GM21737 (cell line): ENCODE data around the gene FANCM.
"Not testable (repeated sequence)": the region's sequence is repeated elsewhere in the genome, so short reads cannot be mapped to it uniquely, and the experiment has no call there.

ENCODE experiments used
- ATAC-seq: cut with Tn5 transposase; IDR thresholded peaks from one replicate; pipeline ENCODE4 v1.9.1; 2021; ENCODE audit warnings: mild to moderate bottlenecking, moderate library complexity; ENCODE audit not compliant: unreplicated experiment

FANCM gene

DNA sequence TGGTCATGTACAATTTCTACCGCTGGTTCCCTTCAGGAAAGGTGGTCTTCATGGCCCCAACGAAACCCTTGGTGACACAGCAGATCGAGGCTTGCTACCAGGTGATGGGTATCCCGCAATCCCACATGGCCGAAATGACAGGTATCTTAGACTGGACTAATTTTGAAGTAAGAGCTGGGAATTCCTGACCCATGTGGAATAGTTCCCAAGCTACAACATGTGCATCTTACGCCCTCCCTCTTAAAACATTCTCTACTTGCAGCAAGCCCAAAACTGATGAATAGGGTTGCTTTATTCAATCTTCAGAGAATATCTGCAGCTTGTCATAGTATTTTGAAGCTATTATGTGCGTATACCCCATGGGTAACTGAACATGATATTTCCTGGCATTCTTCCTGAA, 669 bp downstream of the FANCM start:
- ATAC-seq = no peak

DNA sequence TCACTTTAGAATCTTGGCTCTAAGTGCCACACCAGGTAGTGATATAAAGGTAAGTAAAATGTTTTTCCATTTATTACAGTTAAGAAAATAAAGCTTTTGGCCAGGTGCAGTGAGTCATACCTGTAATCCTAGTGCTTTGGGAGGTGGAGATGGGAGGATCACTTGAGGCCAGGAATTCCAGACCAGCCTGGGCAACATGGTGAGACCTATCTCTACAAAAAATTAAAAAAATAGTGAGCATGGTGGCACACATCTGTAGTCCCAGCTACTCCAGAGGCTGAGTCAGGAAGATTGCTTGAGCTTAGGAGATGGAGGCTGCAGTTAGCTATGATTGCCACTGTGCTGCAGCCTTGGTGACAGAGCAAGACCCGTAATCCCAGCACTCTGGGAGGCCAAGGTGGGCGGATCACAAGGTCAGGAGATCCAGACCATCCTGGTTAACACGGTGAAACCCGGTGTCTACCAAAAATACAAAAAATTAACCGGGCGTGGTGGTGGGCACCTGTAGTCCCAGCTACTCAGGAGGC, 5.0 kb downstream of the FANCM start:
- no peak for ATAC-seq

DNA sequence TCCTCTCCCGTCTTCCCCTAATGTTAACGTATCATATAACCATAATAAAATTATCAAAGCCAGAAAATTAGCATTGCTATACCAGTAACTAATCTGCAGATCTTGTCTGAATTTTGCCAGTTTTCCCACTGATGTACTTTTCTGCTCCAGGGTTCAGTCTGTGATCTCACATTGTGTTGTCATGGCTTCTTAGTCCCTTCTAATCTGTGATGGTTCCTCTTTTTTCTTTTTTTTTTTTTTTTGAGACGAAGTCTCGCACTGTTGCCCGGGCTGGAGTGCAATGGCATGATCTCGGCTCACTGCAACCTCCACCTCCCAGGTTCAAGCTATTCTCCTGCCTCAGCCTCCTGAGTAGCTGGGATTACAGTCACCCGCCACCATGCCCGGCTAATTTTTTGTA, 6.4 kb downstream of the FANCM start:
- not testable (repeated sequence) for ATAC-seq

DNA sequence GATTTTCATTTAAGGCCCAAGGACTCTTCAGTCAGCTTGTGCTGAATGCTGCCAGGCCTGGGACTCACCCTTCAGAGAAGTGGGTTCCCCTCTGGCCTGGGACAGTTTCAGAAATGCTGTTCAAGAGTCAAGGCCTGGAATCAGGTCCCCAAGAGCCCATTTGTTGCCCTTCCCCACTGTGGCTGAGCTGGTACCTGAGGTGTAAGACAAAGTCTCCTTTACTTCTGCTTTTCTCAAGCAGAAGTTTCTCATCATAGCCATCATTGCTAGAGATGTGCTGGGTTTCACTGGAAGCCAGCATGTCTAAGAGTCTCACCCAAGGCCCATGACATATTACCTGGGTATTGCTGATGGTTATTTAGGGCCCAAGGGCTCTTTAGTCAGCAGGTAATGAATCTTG, 8.9 kb downstream of the FANCM start:
- ATAC-seq = peak; percentile 56

DNA sequence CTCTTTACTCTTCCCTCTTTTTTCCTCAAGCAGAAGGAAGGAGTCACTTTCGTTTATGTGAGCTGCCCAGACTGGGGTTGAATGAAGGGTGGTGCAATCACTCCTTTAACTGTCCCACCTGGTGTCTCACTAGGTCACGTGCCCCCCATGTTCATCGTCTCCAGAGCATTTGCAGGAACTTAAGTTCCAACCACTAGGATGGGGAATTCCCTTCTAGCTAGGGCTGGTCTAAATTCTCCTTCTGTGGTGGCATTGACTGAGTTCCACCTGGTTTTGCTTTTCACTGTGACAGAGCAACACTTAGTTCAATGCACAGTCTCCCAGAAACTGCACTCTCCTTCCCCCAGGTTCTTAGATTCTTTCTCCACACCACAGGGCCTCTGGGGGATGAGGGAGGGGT, 9.5 kb downstream of the FANCM start:
- ATAC-seq = no peak

DNA sequence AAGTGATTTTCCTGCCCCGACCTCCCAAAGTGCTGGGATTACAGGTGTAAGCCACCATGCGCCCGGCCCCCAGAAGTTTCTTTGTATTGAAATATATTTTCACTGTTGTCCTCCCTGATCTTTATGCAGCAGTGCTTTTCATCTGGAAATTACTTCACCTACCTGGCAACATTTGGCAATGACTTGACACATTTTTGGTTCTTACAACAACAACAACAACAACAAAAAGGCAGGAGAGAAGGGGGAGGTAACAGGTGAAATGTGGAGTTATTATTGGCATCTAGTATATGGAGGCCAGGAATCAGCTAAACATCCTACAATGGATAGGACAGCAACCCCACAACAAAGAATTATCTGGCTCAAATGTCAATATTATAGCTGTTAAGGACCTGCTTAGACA, 13.9 kb downstream of the FANCM start:
- no peak for ATAC-seq

DNA sequence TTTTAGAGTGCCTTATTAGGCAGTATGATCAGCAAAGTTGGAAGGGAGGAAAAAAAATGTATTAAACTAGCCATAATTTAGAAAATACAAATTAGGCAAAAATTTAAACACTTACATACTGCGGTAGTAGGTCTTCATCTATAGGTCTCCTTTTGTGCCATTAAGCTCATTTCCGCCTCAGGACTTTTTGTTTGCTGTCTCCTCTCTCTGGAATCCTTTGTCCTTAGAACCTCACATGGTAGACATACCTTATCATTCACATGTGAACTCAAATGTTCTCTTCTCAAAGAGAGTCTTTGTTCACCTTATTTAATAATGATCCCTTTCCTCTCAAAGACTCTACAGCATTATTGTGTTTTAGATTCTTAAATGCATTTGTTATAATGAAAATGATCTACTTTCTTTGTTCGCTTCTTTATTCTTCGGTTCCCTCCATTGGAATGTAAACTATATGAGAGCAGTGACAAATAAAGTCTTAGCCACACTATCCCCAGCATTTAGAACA, 14.7 kb downstream of the FANCM start:
- ATAC-seq = no peak

DNA sequence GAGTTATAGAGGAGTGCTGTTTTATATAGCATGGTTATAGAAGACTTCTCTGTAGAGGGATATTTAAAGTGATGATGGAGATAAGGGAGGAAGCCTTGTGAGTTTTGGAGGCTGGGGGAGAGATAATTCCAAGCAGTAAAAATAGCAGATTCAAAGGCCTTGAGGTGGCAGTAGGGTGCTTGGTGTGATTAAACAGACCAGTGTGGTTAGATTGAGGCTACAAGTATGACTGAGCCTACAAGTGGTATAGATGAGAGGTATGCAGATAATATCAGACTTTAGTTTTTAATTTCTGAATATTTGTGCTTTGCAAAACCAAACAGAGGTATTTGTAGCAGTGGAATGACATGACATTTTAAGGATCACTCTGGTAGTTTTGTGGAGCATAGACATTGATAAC, 20.3 kb downstream of the FANCM start:
- ATAC-seq = no peak

DNA sequence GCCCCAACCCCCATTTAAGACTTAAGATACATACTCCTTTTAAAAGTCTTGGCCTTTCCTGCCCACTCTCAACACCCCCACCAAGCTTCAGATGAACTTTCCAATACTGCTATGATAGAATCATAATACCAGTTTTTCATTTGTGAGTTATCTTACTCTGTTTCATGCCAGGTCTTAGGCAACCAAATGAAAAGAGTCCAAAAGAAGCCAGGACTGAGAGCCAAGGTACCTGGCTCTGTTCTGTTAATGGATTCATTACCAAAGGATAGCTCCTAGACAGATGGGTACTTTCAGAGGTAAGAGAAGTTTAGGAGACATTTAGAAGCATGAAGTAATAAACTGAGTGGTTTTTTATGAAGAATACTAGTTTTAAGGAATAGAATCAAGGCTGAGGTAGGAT, 34.2 kb downstream of the FANCM start:
- ATAC-seq = no peak

DNA sequence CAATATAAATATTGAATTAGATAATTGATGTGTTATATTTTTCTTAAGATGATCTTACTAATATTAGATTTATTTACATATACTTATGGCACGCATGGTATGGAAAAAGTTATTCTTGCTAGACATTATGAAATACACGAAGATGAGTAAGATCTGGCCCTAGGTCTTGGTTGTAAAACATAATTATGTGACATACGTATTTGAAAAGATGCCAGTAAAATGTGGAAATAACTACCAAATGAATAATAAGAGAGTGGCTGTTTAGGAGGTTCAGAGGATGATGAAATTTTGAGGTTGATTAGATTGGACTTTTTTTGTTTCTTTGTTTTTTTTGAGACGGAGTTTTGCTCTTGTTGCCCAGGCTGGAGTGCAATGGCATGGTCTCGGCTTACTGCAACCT, 41.3 kb downstream of the FANCM start:
- no peak for ATAC-seq

DNA sequence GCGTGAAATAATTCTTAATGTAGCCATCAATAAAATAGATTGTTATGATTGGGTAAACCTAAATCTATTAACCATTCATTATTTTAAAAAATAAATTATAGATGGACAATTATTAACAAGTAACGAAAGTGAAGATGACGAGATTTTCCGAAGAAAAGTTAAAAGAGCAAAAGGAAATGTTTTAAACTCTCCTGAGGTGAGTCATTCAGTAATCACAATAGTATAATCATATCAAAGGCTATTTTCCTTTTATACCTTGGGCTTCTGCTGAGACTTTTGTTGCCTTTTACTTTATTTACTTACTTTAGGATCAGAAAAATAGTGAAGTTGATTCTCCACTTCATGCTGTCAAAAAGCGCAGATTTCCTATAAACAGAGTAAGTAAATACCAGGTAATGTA, 45.6 kb downstream of the FANCM start:
- no peak for ATAC-seq

DNA sequence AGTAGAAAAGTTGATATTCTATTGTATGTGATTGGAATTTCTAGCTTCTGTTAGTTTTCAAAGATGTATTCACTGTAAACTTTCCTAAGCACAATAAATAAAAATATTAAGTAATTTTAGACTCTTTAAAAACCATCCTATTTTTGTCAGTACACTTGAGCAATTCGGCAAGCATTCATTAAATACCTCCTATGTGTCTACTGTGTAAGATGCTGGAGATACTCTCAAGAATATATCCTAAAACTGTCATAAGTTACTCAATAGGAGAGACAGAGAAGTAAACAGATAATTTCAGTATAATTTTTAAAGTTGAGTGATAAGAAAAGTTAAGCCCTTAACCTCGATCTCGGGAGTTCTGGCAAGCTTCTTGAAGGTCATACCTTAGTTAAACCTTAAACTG, 46.1 kb downstream of the FANCM start:
- no peak for ATAC-seq

DNA sequence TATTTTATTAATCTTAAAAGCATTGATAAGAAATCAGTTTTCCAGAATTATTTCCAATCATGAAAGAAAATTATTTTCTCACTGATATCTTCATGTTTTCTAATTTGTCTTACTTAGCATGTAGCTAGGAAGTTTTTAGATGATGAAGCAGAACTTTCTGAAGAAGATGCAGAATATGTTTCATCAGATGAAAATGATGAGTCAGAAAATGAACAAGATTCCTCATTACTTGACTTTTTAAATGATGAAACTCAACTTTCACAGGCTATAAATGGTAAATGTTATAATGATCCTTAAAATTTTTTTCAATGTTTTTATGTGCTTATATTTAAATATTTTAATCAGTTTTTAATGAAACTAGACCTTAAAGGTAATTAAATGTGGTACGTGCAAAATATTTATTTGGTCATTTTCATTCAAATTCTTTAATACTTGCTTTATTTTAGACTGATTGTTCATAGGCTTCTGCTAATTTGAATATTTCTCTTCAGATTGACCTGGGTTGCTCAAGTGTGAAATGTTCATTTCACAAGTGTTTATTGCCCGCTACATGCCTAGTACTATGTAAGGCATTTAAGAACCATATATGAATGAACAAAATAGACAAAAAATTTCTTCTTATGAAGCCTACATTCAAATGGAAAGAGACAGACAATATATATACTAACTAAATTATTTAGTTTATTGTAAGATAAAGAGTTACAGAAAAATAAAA, 49.5 kb downstream of the FANCM start:
- no peak for ATAC-seq

DNA sequence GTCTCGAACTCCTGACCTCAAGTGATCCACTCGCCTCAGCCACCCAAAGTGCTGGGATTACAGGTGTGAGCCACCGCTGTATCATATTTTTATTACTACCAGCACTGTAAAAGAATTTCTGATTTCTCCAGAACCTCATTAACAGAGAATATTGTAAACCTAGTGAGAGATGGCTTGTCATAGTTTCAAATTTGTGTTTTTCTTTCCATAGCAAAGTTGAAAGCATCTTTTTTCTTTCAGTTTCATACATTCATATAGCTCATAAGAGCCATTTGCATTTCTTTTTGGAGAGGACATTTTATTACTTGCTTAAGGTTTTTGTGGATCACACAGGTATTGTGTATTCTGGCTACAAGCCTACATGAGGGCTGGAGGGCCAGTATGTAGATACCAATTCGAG, 59.2 kb downstream of the FANCM start:
- no peak for ATAC-seq

DNA sequence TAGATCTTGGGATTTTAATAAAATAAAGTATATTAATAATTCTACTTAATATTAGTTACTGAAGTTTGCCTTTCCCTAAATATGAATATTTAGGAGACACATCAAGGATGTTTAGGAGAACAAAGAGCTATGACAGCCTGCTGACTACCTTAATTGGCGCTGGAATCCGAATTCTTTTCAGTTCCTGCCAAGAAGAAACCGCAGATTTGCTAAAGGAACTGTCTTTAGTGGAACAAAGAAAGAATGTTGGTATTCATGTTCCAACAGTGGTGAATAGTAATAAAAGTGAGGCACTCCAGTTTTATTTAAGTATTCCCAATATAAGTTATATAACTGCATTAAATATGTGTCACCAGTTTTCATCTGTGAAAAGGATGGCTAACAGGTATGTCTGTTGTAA, 62.8 kb downstream of the FANCM start:
- ATAC-seq = no peak

DNA sequence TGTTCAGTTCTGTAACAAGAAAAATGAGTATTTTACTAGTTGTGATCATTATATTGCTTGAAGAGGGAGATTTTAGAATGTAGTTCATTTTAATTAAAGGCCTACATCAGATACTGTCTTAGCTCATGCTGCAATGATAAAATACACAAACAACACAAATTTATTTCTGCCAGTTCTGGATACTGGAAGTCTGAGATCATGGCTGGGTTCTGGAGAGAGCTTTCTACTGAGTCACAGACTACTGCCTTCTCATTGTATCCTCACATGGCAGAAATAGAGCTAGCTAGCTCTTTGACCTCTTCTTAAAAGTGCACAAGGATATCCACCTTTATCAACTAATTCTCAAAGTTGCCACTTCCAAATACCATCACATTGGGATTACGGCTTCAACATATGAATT, 63.5 kb downstream of the FANCM start:
- no peak for ATAC-seq

DNA sequence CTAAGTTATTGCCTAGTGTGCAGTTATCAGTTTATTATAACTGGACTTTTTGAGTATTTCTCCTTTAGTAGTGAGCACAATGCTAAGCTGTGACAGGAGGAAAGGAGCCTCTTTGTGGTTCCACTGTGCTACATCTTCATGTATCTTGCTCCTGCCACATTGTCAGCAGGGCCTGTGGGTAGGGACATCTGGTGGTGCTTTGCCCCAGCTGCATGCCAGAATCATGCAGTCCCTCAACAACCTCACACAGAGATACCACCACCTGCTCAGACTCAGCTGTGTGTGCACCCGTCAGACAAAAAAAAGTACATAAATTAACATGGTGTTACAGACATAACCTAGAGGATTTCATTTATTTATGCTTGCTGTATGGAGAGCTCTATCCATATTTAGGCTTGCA, 66.2 kb downstream of the FANCM start:
- ATAC-seq = peak; percentile 73

DNA sequence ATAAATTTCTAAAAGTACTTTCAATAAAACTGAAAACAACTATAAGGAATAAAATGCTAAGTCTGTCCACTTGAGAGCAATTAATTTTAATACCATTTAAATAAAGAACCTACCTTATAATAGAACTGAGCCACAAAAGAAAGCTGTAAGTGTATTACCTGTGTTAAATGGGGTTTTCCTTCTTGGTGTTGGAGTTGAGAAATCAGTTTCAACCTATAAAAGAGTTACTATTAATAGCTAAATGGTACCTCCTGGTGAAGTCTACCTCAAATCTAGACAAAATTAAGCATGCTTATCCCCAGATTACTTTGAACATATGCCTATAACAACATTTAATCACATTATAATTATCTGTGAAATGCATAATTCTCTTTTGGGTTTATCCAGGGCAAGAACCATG, 68.5 kb downstream of the FANCM start:
- no peak for ATAC-seq

DNA sequence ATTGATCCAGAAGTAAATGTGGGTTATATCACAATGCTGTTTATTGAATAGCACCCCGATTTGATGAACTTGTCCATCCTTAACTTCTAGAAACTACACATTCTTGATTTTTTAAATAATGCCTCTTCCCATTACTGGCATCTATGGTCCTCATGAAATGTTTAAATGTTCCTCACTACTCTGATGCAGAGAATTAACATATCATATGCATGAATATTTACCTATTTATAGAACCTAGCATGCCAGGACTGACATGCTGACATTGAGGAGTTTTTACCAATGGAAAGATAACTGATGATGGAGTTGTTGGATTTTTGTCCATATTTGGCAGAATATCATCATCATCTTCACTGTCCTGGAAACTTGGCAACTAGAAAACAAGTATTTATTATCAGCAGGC, 74.4 kb downstream of the FANCM start:
- ATAC-seq = no peak

DNA sequence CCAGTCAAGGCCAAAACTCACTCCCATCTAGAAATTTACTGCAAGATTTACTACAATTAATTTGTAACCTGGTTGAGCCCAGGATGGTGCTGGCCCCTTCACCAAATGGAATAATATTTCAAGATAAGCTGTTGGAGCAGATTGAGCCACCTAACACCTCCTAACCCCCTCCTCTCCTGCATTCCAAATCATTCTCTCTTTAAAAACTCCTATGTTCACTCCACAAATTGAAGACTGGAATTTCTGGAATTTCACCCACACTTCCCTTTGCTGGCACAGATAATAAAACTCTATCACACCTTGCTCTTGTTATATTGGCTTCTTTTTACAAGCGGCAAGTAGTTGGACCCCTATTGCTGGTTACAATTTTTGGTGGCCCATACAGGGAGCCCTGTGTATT, 75.6 kb downstream of the FANCM start:
- ATAC-seq = no peak

DNA sequence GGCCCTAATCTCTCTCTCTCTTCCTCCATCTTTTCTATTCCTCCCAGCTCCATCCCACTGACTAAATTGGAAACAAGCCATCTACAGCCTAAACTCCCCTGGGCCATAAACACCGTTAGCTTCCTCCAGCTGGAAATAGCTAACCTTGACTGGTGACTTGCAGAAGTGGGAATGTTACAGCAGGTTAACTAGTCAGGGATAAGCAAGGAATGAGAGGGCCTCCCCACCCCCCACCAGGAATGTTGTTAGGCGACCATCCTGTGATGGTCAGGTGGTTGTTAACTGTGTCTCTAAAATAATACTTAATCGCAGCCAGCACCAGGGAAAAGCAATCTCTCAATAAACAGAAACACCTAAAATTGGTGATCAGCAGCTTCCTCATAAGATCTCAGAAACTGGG, 76.5 kb downstream of the FANCM start:
- ATAC-seq = no peak

DNA sequence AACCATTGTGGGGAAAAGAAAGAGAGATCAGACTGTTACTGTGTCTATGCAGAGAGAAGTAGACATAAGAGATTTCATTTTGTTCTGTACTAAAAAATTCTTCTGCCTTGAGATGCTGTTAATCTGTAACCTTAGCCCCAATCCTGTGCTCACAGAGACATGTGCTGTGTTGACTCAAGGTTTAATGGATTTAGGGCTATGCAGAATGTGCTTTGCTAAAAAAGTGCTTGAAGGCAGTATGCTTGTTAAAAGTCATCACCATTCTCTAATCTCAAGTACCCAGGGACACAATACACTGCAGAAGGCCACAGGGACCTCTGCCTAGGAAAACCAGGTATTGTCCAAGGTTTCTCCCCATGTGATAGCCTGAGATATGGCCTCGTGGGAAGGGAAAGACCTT, 78.0 kb downstream of the FANCM start:
- ATAC-seq = not testable (repeated sequence)

DNA sequence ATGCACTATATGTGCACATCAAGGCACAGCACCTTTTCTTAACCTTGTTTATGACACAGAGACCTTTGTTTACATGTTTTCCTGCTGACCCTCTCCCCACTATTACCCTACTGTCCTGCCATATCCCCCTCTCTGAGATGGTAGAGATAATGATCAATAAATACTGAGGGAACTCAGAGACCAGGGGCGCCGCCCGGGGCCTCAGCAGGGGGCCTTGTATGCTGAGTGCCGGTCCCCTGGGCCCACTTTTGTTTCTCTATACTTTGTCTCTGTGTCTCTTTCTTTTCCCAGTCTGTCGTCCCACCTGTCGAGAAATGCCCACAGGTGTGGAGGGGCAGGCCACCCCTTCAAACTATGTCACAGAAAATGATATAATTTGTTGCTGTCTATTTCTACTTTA, 78.6 kb downstream of the FANCM start:
- ATAC-seq = not testable (repeated sequence)
